ENCODE results near the gene SIL1.
"Not testable (repeated sequence)": the region's sequence is repeated elsewhere in the genome, so short reads cannot be mapped to it uniquely, and the experiment has no call there.

Gene SIL1

DNA sequence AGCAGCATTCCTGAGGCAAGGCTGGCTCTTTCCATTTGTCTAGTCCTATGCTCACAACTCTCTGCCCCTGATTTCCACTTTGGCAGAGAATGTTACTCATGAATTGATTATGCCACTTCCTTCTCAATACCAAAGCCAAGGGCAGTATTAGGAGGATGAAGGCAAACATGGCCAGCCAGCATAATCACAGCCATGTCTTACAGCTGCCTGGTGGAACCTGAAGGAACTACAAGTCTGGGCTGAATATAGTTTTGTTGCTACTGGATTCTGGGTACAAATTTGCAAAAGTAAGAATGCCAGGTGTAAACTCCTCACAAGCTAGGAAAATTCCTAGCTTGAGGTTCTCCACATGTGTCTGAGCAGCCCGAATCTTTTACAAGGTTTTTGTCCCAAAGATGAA lies 4.2 kb downstream of the SIL1 start:
- TF ChIP-seq, protein P1, sequence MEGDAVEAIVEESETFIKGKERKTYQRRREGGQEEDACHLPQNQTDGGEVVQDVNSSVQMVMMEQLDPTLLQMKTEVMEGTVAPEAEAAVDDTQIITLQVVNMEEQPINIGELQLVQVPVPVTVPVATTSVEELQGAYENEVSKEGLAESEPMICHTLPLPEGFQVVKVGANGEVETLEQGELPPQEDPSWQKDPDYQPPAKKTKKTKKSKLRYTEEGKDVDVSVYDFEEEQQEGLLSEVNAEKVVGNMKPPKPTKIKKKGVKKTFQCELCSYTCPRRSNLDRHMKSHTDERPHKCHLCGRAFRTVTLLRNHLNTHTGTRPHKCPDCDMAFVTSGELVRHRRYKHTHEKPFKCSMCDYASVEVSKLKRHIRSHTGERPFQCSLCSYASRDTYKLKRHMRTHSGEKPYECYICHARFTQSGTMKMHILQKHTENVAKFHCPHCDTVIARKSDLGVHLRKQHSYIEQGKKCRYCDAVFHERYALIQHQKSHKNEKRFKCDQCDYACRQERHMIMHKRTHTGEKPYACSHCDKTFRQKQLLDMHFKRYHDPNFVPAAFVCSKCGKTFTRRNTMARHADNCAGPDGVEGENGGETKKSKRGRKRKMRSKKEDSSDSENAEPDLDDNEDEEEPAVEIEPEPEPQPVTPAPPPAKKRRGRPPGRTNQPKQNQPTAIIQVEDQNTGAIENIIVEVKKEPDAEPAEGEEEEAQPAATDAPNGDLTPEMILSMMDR (IDR thresholded peaks at IDR 0.05; ENCODE audit: control extremely low read depth, extremely low read depth, low read depth, missing control alignments) = no peak
- no peak for DNase-seq (ENCODE audit: extremely low spot score)
- CTCF ChIA-PET = interaction anchor here (0.8 to 2.1 kb wide), 3 partner anchors 8 to 15 kb away, joined by 3 to 5 read pairs (median 3); no protein-coding TSS in a partner anchor
- POLR2A ChIA-PET = no interaction called here

DNA sequence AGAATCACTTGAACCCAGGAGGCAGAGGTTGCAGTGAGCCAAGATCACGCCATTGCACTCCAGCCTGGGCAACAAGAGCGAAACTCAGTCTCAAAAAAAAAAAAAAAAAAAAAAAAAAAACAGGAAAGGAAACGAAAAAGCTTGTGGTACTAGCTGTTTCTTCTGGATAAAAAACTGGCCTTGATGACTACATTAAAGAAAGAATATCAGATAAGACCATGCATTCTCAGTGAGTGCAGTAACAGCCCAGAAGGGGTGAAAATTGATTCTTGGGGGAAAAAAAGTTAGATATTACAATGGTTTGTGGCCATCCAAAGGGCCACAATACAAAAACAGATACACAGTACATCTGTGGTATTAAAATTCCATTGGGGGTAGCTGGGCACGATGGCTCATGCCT lies 5.3 kb downstream of the SIL1 start:
- POLR2A ChIA-PET; CTCF ChIA-PET; DNase-seq (ENCODE audit: extremely low spot score): not testable (repeated sequence)

- DNase-seq (ENCODE audit: extremely low spot score); POLR2A ChIA-PET: not testable (repeated sequence)
- CTCF ChIA-PET = interaction anchor here (0.9 to 1.1 kb wide), 2 partner anchors 13 to 15 kb away, joined by 3 read pairs; no protein-coding TSS in a partner anchor
These were observed 6.2 kb downstream of the SIL1 start for GRCh38 chr5:139191954-139192353.

DNA sequence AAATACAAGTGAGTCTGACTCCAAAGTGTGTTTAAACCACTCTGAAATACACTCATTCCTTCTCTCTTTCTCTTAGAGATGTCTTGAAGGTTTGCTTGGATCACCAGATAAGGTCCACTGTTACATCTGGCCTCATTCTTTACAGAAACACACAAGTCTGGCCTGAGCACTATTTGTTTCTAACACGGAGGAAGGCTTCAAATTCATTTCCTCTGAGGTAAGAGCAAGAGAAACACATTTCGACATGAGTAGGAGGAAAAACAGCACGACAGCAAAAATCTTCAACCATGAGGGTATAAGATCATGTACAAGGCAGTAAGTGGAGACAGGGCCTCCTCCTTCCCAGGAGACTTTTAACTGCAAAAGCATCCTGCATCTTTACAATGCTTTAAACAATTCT lies 8.0 kb downstream of the SIL1 start:
- TF ChIP-seq, protein P1 (IDR thresholded peaks at IDR 0.05; ENCODE audit: control extremely low read depth, extremely low read depth, low read depth, missing control alignments) = no peak
- CTCF ChIA-PET = interaction anchor here (1.1 to 1.8 kb wide), 2 partner anchors 8 to 11 kb away, joined by 3 to 6 read pairs; partner anchors contain the start of gene SIL1
- POLR2A ChIA-PET = no interaction called here
- no peak for DNase-seq (ENCODE audit: extremely low spot score)

- no peak for DNase-seq (ENCODE audit: extremely low spot score)
- TF ChIP-seq, protein P1 (IDR thresholded peaks at IDR 0.05; ENCODE audit: control extremely low read depth, extremely low read depth, low read depth, missing control alignments) = no peak
- ChIA-PET CTCF (interaction anchor here (1.6 to 1.8 kb wide), 3 partner anchors 10 to 12 kb away, joined by 3 to 6 read pairs (median 5); partner anchors contain the start of gene SIL1), POLR2A (no interaction called here)
These were observed 9.5 kb downstream of the SIL1 start for GRCh38 chr5:139188558-139189270.

DNA sequence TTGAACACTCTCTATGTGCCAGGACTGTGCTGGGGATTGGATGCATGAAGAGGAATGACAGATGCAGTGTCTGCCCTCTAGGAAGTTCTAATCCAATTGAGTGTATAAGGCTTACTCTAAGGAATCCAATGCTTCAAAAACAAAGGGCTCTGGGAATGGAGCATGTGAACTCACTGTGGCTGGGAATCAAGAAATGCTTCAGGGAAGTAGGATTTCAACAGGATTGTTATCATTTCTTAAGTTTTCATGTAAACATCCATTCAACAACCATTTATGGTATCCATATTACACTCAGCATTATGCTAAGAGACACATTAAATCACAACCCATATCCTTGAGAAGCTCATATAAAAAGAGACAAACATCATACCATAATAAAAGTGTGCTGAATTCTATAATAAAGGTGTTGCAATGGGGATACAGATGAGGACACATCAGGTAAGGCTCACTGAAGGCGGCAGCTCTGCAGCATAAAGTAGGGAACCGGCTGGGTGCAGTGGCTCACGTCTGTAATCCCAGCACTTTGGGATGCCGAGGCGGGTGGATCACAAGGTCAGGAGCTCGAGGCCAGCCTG lies 11.3 kb downstream of the SIL1 start:
- TF ChIP-seq, protein P1 (IDR thresholded peaks at IDR 0.05; ENCODE audit: control extremely low read depth, extremely low read depth, low read depth, missing control alignments) = no peak
- CTCF ChIA-PET = interaction anchor here (1.0 to 2.0 kb wide), 5 partner anchors 9 to 64 kb away, joined by 3 to 6 read pairs (median 3); partner anchors contain the start of gene SIL1
- no peak for DNase-seq (ENCODE audit: extremely low spot score)
- POLR2A ChIA-PET = interaction anchor here (0.6 kb wide), 1 partner anchor 62 kb away, joined by 5 read pairs; no protein-coding TSS in a partner anchor

DNA sequence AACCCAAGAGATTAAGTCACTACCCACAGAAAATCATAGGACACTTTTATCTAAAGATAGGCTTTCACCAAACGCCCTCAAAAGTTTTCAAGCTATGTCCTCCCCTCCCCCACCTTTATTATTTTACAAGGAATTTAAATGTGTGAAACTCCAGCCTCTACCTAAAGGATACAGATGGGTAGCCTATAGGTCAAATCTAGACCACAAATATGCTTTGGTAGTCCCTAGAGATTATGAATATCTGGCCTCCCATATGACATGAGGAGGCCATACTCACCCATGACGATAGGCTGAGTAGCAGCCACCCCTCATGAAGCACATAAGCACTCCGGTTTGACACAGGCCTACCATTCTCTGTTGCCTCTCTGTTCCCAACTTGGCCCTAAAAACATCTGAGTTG lies 11.9 kb downstream of the SIL1 start:
- DNase-seq (ENCODE audit: extremely low spot score) = no peak
- CTCF ChIA-PET = interaction anchor here (1.0 to 2.0 kb wide), 4 partner anchors 10 to 65 kb away, joined by 3 to 6 read pairs (median 4); no protein-coding TSS in a partner anchor
- TF ChIP-seq, protein P1 (IDR thresholded peaks at IDR 0.05; ENCODE audit: control extremely low read depth, extremely low read depth, low read depth, missing control alignments) = no peak
- POLR2A ChIA-PET = no interaction called here
